A549 (cell line): ENCODE data around the gene CFAP65. TPM values are rescaled to one million over a fixed set of nuclear protein-coding genes. Genes with fewer than 3 reads are reported as not detected.

Experiments used
- ATAC-seq, 2 experiments: fragments of 200-7000 bp in 1 of 2; fragments of >200 bp in 1 of 2; cut with Nextera tagmentation in 1 of 2; cut with Tn5 transposase in 1 of 2; 3 replicates each; pipeline versions ENCODE4 v1.8.0 to v1.9.1; 2018 to 2020; ENCODE audit warnings: mild to moderate bottlenecking in 1 of 2, moderate library complexity in 1 of 2
- CTCF ChIA-PET: fragments of 300-600 bp; sonication (Branson Sonifier 250); formaldehyde crosslinking; extraction: SDS; loops from one replicate; lab custom pipeline; 2021; ENCODE audit warnings: antibody characterized with exemption, inconsistent platforms; lab: Yijun Ruan, JAX
- POLR2A ChIA-PET: fragments of 350-600 bp; formaldehyde crosslinking; extraction: SDS; loops from one replicate; lab custom pipeline; 2021; ENCODE audit warnings: antibody characterized with exemption, inconsistent platforms; lab: Yijun Ruan, JAX
- DNase-seq, 2 experiments: peaks; one replicate each; pipeline versions ENCODE4 v3.0.0 to v3.0.0-alpha.2; 2011 to 2016; ENCODE audit warnings: low read depth in 1 of 2, low spot score in 1 of 2
- FAIRE-seq: peaks from 2 replicates; lab custom pipeline; 2011; peaks lifted over from hg19 to GRCh38; lab: Jason Lieb, UNC
- H3K27ac ChIP-seq, 2 experiments: fragments of >200 bp; sonication (Bioruptor Twin); formaldehyde crosslinking; 3 replicates each; pipeline ENCODE4 v1.5.1; 2016 to 2017
- H3K4me1 ChIP-seq: fragments of >200 bp; sonication (Bioruptor Twin); formaldehyde crosslinking; 3 replicates; pipeline ENCODE4 v1.6.1; 2016
- H3K4me2 ChIP-seq: fragments of >200 bp; sonication (Bioruptor Twin); formaldehyde crosslinking; 3 replicates; pipeline ENCODE4 v1.6.1; 2016
- H3K4me3 ChIP-seq: fragments of >200 bp; sonication (Bioruptor Twin); formaldehyde crosslinking; 3 replicates; pipeline ENCODE4 v1.5.1; 2016
- H3K9me3 ChIP-seq: fragments of >200 bp; sonication (Bioruptor Twin); formaldehyde crosslinking; 3 replicates; pipeline ENCODE4 v1.6.1; 2016
- CTCF ChIP-seq: fragments of >200 bp; sonication (Bioruptor Twin); formaldehyde crosslinking; IDR thresholded peaks from 3 replicates; pipeline ENCODE4 v1.5.1; 2016
- EHMT2 ChIP-seq: fragments of 200-600 bp; sonication (generic); IDR thresholded peaks from 2 replicates; pipeline ENCODE4 v1.6.1; 2016; ENCODE audit warnings: antibody characterized with exemption, low read depth, mild to moderate bottlenecking, moderate library complexity
- FOSB ChIP-seq: fragments of 250-450 bp; sonication (Bioruptor Pico); IDR thresholded peaks from 2 replicates; pipeline ENCODE4 v1.5.0; 2020; ENCODE audit warnings: mild to moderate bottlenecking, moderate library complexity
- GATA3 ChIP-seq: IDR thresholded peaks from 2 replicates; pipeline ENCODE4 v1.6.1; 2012; ENCODE audit warnings: borderline replicate concordance
- HDAC2 ChIP-seq: fragments of 200-600 bp; sonication (generic); IDR thresholded peaks from 2 replicates; pipeline ENCODE4 v1.6.1; 2016
- HOXA7 ChIP-seq: fragments of 250-450 bp; sonication (Bioruptor Pico); IDR thresholded peaks from 2 replicates; pipeline ENCODE4 v1.5.0; 2020; ENCODE audit warnings: mild to moderate bottlenecking, moderate library complexity
- MAFK ChIP-seq: fragments of 450-650 bp; IDR thresholded peaks from 2 replicates; pipeline ENCODE4 v1.6.1; 2014; ENCODE audit not compliant: partially characterized antibody
- MAZ ChIP-seq: fragments of 150-350 bp; IDR thresholded peaks from 2 replicates; pipeline ENCODE4 v1.6.1; 2014; ENCODE audit warnings: antibody characterized with exemption, low read depth, low read length, borderline replicate concordance
- MYC ChIP-seq: IDR thresholded peaks from 2 replicates; pipeline ENCODE4 v1.6.1; 2012; ENCODE audit warnings: mild to moderate bottlenecking, inconsistent platforms, low read length, improper control_type of control experiment, borderline replicate concordance
- NPAS2 ChIP-seq: fragments of 250-450 bp; sonication (Bioruptor Pico); IDR thresholded peaks from 2 replicates; pipeline ENCODE4 v1.8.0; 2022; ENCODE audit warnings: mild to moderate bottlenecking, moderate library complexity, borderline replicate concordance
- POLR2A ChIP-seq: IDR thresholded peaks from 2 replicates; pipeline ENCODE4 v1.6.1; 2012; ENCODE audit warnings: mild to moderate bottlenecking, low read length
- RAD21 ChIP-seq, 2 experiments: fragments of >200 bp in 1 of 2; sonication (Bioruptor Twin) in 1 of 2; formaldehyde crosslinking in 1 of 2; IDR thresholded peaks in 1 of 2; conservative IDR thresholded peaks in 1 of 2; 2 replicates in 1 of 2; 3 replicates in 1 of 2; pipeline ENCODE4 v1.6.1; 2012 to 2018; ENCODE audit warnings: inconsistent platforms in 1 of 2
- RFX5 ChIP-seq: fragments of 450-650 bp; IDR thresholded peaks from 2 replicates; pipeline ENCODE4 v1.7.1; 2014; ENCODE audit warnings: antibody characterized with exemption, mild to moderate bottlenecking, moderate library complexity
- SMC3 ChIP-seq: fragments of >200 bp; sonication (Bioruptor Twin); formaldehyde crosslinking; IDR thresholded peaks from 3 replicates; pipeline ENCODE4 v1.6.1; 2018; ENCODE audit warnings: inconsistent platforms
- SREBF2 ChIP-seq: fragments of 450-650 bp; IDR thresholded peaks from 2 replicates; pipeline ENCODE4 v1.6.1; 2014; ENCODE audit warnings: mild to moderate bottlenecking, moderate library complexity
- TP53 ChIP-seq: fragments of 250-450 bp; sonication (Bioruptor Pico); IDR thresholded peaks from 2 replicates; pipeline ENCODE4 v1.5.0; 2021; ENCODE audit warnings: mild to moderate bottlenecking, moderate library complexity
- ZC3H11A ChIP-seq: fragments of 450-650 bp; IDR thresholded peaks from 2 replicates; pipeline ENCODE4 v1.6.1; 2014; ENCODE audit warnings: antibody characterized with exemption, mild to moderate bottlenecking
- WGBS: methylation state at CpG from one replicate; pipeline ENCODE4 v1.1.6; 2017; ENCODE audit errors: missing lambda C conversion rate; 5-methylcytosine and 5-hydroxymethylcytosine counted together
- polyA plus RNA-seq, 4 experiments: library from polyadenylated mRNA; depleted of rRNA in 3 of 4; stranded (reverse); fragments of >200 nt; fragmentation: RNase III in 1 of 4; extraction: RNeasy Plus Mini Kit Qiagen cat#74134 plus additional on column Dnase treatment in 1 of 4; gene quantifications; 2 replicates in 3 of 4; 3 replicates in 1 of 4; pipeline ENCODE4 v1.2.3, GENCODE V29; 2011 to 2017
- TF ChIP-seq, protein P1 (sequence below): fragments of 450-650 bp; IDR thresholded peaks from 2 replicates; pipeline ENCODE4 v1.6.1; 2014; ENCODE audit warnings: antibody characterized with exemption
- TF ChIP-seq, protein P2 (sequence below): IDR thresholded peaks from 2 replicates; pipeline ENCODE4 v1.6.1; 2012
- TF ChIP-seq, protein P3 (sequence below): fragments of 250-450 bp; sonication (Bioruptor Pico); IDR thresholded peaks from 2 replicates; pipeline ENCODE4 v1.5.0; 2021; ENCODE audit warnings: mild to moderate bottlenecking, moderate library complexity, borderline replicate concordance

Gene CFAP65
- polyA plus RNA-seq, 2 of the 4 experiments (the other 2 are of a cell fraction): 0.12 to 0.14 TPM

GRCh38 chr2:219076253-219076652, 34.9 kb upstream of the CFAP65 start:
- ChIA-PET POLR2A (interaction anchor here (0.7 kb wide), 1 partner anchor 26 kb away, joined by 3 read pairs; no protein-coding TSS in a partner anchor), CTCF (interaction anchor here (0.6 to 12.9 kb wide), 6 partner anchors 18 to 218 kb away, joined by 3 to 182 read pairs (median 5); partner anchors contain the start of gene IHH)
- FAIRE-seq (no peak), ATAC-seq (no peak), DNase-seq (no peak)
- no peak overlapping the region for H3K4me3 ChIP-seq
- no peak overlapping the region for H3K27ac ChIP-seq
- TF ChIP-seq ZC3H11A (no peak), SREBF2 (no peak)
- H3K4me2 ChIP-seq: no peak overlapping the region
- 87% methylated on average over 3 of the region's 3 CpGs for WGBS
- no peaks in the 10 kb centered on the region for H3K4me1 ChIP-seq
- H3K9me3 ChIP-seq: no peaks in the 10 kb centered on the region

DNA sequence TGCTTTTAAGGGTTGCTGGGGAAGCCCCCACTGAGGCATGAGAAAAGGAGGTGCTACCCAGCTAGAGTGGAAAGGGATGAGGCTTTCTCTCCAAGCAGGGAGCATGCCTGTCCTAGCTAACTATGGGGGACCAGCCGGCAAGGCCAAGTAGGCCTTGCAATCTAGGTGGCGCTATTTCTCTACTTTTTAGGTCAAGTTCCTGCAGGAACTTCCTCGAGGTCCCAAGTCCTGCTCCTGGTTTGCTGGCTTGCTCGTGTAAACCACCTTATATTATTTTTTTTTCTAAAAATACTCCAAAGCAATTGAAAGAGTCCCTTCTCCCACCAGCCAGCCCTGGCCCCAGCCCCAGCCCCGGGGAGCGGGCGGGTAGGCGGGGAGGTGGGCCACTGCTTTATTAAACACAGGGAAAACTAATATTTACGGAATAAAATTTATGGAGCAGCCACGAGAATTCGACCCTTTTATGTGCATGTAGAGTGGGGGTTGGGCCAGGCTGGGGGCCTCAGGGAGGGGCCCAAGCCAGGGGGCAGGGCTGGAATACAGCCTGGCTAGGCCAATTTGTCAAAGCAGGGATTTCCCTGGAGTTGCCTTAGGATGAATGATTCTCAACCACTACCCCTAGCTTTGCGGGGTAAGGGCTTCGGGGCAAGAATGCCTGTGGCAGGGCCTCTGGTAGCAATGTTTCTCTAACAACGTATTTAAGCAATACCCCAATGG, 32.3 kb upstream of the CFAP65 start:
- FAIRE-seq: no peak

DNA sequence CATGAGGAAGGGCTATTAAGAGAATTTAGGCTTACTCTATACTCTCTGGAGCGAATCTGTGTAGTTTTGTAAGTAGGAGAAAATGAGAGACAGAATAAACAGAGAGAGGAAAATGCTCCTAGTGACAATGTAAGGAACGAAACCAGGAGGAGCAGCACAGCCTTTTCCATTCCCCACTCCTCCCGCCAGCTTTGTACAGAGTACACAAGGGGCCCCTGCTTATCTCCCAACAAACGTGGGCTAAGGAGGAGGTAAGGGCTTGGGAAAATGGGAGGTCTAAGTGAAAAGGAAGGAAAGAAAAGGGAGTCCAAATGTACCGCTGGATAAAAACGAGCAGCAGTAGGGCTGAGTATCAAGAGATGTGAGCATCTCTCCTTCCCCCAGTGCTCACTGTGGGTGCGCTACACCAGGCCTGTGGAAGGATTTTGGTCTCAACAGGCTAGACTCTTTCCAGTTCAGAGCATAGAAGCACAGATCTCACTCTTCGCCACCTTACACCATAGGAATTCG, 31.5 kb upstream of the CFAP65 start:
- DNase-seq: no peak
- no peak overlapping the region for H3K4me2 ChIP-seq
- FAIRE-seq: no peak
- 77% methylated on average over 9 of the region's 9 CpGs for WGBS
- POLR2A ChIA-PET: no interaction called here
- no peak overlapping the region for H3K4me3 ChIP-seq
- TF ChIP-seq HOXA7 (CRISPR knock-in tag) (no peak), SREBF2 (no peak), MAFK (no peak), EHMT2 (no peak), RFX5 (no peak), MYC (no peak), FOSB (CRISPR knock-in tag) (no peak), RAD21 (conservative IDR thresholded peaks at IDR 0.05 in 1 of 2, IDR thresholded peaks at IDR 0.05 in 1 of 2) (no peak), GATA3 (no peak), TP53 (CRISPR knock-in tag) (no peak), POLR2A (no peak), NPAS2 (CRISPR knock-in tag) (no peak), CTCF (no peak), HDAC2 (no peak)
- TF ChIP-seq, protein P1, sequence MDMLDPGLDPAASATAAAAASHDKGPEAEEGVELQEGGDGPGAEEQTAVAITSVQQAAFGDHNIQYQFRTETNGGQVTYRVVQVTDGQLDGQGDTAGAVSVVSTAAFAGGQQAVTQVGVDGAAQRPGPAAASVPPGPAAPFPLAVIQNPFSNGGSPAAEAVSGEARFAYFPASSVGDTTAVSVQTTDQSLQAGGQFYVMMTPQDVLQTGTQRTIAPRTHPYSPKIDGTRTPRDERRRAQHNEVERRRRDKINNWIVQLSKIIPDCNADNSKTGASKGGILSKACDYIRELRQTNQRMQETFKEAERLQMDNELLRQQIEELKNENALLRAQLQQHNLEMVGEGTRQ: no peak
- TF ChIP-seq, protein P2, sequence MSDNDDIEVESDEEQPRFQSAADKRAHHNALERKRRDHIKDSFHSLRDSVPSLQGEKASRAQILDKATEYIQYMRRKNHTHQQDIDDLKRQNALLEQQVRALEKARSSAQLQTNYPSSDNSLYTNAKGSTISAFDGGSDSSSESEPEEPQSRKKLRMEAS: no peak
- TF ChIP-seq, protein P3, sequence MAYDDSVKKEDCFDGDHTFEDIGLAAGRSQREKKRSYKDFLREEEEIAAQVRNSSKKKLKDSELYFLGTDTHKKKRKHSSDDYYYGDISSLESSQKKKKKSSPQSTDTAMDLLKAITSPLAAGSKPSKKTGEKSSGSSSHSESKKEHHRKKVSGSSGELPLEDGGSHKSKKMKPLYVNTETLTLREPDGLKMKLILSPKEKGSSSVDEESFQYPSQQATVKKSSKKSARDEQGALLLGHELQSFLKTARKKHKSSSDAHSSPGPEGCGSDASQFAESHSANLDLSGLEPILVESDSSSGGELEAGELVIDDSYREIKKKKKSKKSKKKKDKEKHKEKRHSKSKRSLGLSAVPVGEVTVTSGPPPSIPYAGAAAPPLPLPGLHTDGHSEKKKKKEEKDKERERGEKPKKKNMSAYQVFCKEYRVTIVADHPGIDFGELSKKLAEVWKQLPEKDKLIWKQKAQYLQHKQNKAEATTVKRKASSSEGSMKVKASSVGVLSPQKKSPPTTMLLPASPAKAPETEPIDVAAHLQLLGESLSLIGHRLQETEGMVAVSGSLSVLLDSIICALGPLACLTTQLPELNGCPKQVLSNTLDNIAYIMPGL: no peak
- ATAC-seq: peak in 1 of 2 experiments; percentile 35; a peak in 3 of 6 replicates
- CTCF ChIA-PET: interaction anchor here (0.6 to 12.9 kb wide), 24 partner anchors 8 to 284 kb away, joined by 3 to 182 read pairs (median 4); partner anchors contain the start of gene IHH
- no peaks in the 10 kb centered on the region for H3K9me3 ChIP-seq
- no peaks in the 10 kb centered on the region for H3K4me1 ChIP-seq
- H3K27ac ChIP-seq: no peak overlapping the region

More for the DNA sequence above, 32.3 kb upstream of the CFAP65 start:
- 61% methylated on average over 13 of the region's 14 CpGs for WGBS
- ATAC-seq (peak; percentile 68 to 92; a peak in 4 of 6 replicates), DNase-seq (peak; percentile 26 to 73)
- Histone ChIP-seq H3K4me1 (no peaks in the 10 kb centered on the region), H3K27ac (no peak overlapping the region)
- POLR2A ChIA-PET: no interaction called here
- TF ChIP-seq CTCF (peak; percentile 65), RAD21 (conservative IDR thresholded peaks at IDR 0.05 in 1 of 2, IDR thresholded peaks at IDR 0.05 in 1 of 2) (peak; percentile 59 to 63), MAZ (no peak), SMC3 (peak; percentile 47; the same call in 2 of the 3 replicates)
- TF ChIP-seq, all 56 proteins: peak for 3
- Histone ChIP-seq H3K4me3 (no peak overlapping the region), H3K4me2 (no peak overlapping the region), H3K9me3 (no peaks in the 10 kb centered on the region)
- CTCF ChIA-PET: interaction anchor here (0.7 to 12.9 kb wide), 23 partner anchors 8 to 221 kb away, joined by 3 to 182 read pairs (median 5); partner anchors contain the start of gene IHH
